ENCODE measurements around the gene KLHL13.
"Not testable (repeated sequence)": the region's sequence is repeated elsewhere in the genome, so short reads cannot be mapped to it uniquely, and the experiment has no call there.

Gene KLHL13

GRCh38 chrX:117995378-117995777 lies 121.2 kb downstream of the KLHL13 start:
- no peak for DNase-seq (ENCODE audit: low read depth in 4 of 4, low spot score in 1 of 4)

GRCh38 chrX:117992192-117992723 lies 124.4 kb downstream of the KLHL13 start:
- no peak for DNase-seq (ENCODE audit: low read depth in 4 of 4, low spot score in 1 of 4)

- DNase-seq (ENCODE audit: low read depth in 4 of 4, low spot score in 1 of 4) = no peak
Observed at GRCh38 chrX:117990438-117990837, 126.2 kb downstream of the KLHL13 start.

- DNase-seq (ENCODE audit: low read depth in 4 of 4, low spot score in 1 of 4) = no peak
Observed at GRCh38 chrX:117989512-117989911, 127.1 kb downstream of the KLHL13 start.

GRCh38 chrX:117987373-117987772 lies 129.2 kb downstream of the KLHL13 start:
- no peak for DNase-seq (ENCODE audit: low read depth in 4 of 4, low spot score in 1 of 4)

- no peak for DNase-seq (ENCODE audit: low read depth in 4 of 4, low spot score in 1 of 4)
Observed at GRCh38 chrX:117985241-117985640, 131.4 kb downstream of the KLHL13 start.

GRCh38 chrX:117982694-117983392 lies 133.8 kb downstream of the KLHL13 start:
- DNase-seq (ENCODE audit: low read depth in 4 of 4, low spot score in 1 of 4) = no peak

GRCh38 chrX:117978402-117978801 lies 138.2 kb downstream of the KLHL13 start:
- no peak for DNase-seq (ENCODE audit: low read depth in 4 of 4, low spot score in 1 of 4)

- DNase-seq (ENCODE audit: low read depth in 4 of 4, low spot score in 1 of 4) = no peak
Observed at GRCh38 chrX:117977526-117977925, 139.1 kb downstream of the KLHL13 start.

- DNase-seq (ENCODE audit: low read depth in 4 of 4, low spot score in 1 of 4) = no peak
Observed at GRCh38 chrX:117973110-117973807, 143.4 kb downstream of the KLHL13 start.

- DNase-seq (ENCODE audit: low read depth in 4 of 4, low spot score in 1 of 4) = no peak
Observed at GRCh38 chrX:117972711-117973109, 143.9 kb downstream of the KLHL13 start.

- no peak for DNase-seq (ENCODE audit: low read depth in 4 of 4, low spot score in 1 of 4)
Observed at GRCh38 chrX:117969782-117970181, 146.8 kb downstream of the KLHL13 start.

- DNase-seq (ENCODE audit: low read depth in 4 of 4, low spot score in 1 of 4) = no peak
Observed at GRCh38 chrX:117969328-117969727, 147.3 kb downstream of the KLHL13 start.

GRCh38 chrX:117959045-117959444 lies 157.6 kb downstream of the KLHL13 start:
- no peak for DNase-seq (ENCODE audit: low read depth in 4 of 4, low spot score in 1 of 4)

- no peak for DNase-seq (ENCODE audit: low read depth in 4 of 4, low spot score in 1 of 4)
Observed at GRCh38 chrX:117957128-117957527, 159.5 kb downstream of the KLHL13 start.

GRCh38 chrX:117939296-117939695 lies 177.3 kb downstream of the KLHL13 start:
- DNase-seq (ENCODE audit: low read depth in 4 of 4, low spot score in 1 of 4) = not testable (repeated sequence)

- no peak for DNase-seq (ENCODE audit: low read depth in 4 of 4, low spot score in 1 of 4)
Observed at GRCh38 chrX:117936118-117936517, 180.5 kb downstream of the KLHL13 start.

GRCh38 chrX:117930116-117930515 lies 186.5 kb downstream of the KLHL13 start:
- not testable (repeated sequence) for DNase-seq (ENCODE audit: low read depth in 4 of 4, low spot score in 1 of 4)

- DNase-seq (ENCODE audit: low read depth in 4 of 4, low spot score in 1 of 4) = no peak
Observed at GRCh38 chrX:117919755-117920154, 196.9 kb downstream of the KLHL13 start.

- DNase-seq (ENCODE audit: low read depth in 4 of 4, low spot score in 1 of 4) = no peak
Observed at GRCh38 chrX:117910216-117910615, 206.4 kb downstream of the KLHL13 start.

- DNase-seq (ENCODE audit: low read depth in 4 of 4, low spot score in 1 of 4) = no peak
Observed at GRCh38 chrX:117898226-117898625, 218.4 kb downstream of the KLHL13 start.

GRCh38 chrX:117895418-117895817 lies 221.2 kb downstream of the KLHL13 start:
- no peak for DNase-seq (ENCODE audit: low read depth in 4 of 4, low spot score in 1 of 4)

Measured in stimulated activated CD4-positive, alpha-beta T cell treated with anti-CD3 and anti-CD28 coated beads, Interleukin-1b, Interleukin-23, amount 100 ng/mL, for 24 hours (primary cell).